NCI-H1105 (cell line): ENCODE results near the gene ARHGAP26.

Experiments
- DNase-seq: peaks from one replicate; lab custom pipeline; 2025; lab: John Stamatoyannopoulos, UW

Gene ARHGAP26

DNA sequence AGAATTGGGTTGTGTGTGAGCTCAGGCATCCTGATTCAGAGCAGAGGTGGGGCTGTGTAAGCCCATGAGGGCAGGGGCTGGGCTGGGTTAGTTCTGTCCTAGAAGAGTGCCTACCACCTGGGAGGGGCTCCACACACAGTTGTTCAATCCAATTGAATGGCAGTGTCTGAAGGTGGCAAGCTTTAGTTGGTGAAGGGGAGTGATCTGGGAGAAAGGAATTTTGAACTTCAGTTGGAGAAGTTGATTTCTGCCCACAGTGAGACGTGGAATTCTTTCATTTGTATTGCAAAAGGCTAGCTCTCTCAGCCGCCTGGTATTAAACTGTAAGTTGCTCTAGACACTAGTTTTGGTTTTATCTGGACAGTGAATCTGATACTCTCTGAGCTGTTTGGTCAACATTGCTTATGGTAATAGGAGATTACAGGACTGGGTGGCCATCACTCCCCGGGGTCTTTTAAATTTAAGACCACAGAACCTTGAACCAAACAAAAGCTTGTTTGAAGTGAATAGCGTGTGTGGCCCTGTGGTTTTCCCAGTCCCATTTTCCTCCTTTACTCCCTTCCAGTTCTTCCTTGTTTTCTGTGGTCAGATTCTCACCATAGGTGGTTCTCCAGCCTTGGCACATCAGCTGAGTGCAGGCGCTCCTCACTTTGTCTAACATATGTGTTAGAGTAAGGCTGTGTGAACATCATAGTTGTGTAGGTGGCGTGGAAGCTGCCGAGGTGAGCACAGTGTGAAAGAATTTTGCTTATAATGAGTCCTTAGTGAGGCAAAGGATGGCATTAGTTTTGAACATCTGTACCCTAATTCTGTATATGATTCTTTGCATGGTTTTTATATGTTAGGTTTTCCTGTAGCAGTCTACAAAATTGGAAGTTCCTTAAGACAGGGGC, 78.0 kb downstream of the ARHGAP26 start:
- DNase-seq, result no peak

- DNase-seq, result no peak
Observed at GRCh38 chr5:142849466-142849865, 79.3 kb downstream of the ARHGAP26 start.

GRCh38 chr5:142849880-142850279, 79.7 kb downstream of the ARHGAP26 start:
- no peak for DNase-seq

GRCh38 chr5:142851731-142852130, 81.6 kb downstream of the ARHGAP26 start:
- DNase-seq, result no peak

GRCh38 chr5:142852416-142853198, 82.4 kb downstream of the ARHGAP26 start:
- DNase-seq, result no peak

DNA sequence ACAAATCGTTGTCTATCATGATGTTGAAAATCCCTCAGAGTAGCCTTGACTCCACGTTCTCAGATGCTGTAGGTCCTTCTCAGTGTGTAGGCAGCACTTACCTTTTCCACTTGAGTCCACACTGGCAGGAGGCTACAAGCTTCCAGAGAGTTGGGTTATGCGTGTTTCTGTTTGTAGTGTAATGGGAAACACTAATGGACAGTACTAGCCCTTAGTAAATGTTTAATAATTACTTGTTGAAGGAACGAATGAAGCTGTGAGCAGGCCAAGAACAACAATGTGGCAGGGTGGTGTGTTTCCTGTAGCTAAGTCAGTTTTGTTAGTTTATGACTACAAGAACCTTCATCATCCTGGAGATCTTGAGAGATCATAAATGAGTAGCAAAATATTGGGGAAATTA, 83.5 kb downstream of the ARHGAP26 start:
- no peak for DNase-seq

DNA sequence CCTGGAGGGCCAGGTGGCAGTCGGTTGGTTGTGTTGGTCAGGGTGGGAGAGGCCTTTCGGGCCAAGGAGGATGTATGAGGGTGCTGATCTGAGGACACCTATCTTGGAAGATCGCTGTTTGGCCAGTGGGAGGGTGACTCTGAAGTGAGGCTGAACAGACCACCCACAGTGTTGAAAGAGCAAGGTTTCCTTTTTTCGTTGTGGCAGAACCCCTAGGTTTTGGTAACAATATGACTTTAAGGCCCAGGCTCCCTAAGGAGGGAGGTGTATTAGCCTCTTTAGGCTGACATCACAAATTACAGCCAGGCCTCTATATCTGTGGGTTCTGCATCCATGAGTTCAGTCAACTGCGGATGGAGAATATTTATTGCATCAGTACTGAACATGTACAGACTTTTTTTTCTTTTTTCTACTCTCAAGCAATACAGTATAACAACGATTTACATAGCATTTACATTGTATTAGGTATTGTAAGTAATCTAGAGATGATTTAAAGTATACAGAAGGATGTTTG, 86.1 kb downstream of the ARHGAP26 start:
- no peak for DNase-seq

- DNase-seq, result no peak
Observed at GRCh38 chr5:142857405-142857804, 87.2 kb downstream of the ARHGAP26 start.

GRCh38 chr5:142859037-142859436, 88.9 kb downstream of the ARHGAP26 start:
- DNase-seq, result no peak

GRCh38 chr5:142860270-142860669, 90.1 kb downstream of the ARHGAP26 start:
- DNase-seq, result no peak

- DNase-seq, result no peak
Observed at GRCh38 chr5:142861011-142861410, 90.8 kb downstream of the ARHGAP26 start.

GRCh38 chr5:142862594-142862993, 92.4 kb downstream of the ARHGAP26 start:
- DNase-seq, result no peak

DNA sequence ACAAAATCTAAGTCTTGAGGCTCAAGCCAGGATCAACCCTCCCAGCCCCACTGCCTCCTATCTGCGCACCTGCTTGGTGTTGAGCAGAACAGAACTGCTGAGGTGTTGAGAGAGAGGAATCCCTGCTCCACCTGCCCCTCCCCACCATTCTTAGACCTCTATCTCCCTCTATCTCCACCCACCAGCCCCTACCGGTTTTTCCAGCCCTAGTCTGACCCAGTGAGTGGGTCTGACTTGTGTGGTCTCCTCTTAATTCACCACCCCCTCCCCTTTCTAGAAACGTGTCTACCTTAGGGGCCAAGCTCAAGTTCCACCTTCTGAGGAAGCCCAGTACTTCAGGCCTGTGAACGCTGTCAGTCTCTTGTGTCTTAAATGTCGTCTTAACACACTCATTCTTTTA, 93.7 kb downstream of the ARHGAP26 start:
- no peak for DNase-seq

DNA sequence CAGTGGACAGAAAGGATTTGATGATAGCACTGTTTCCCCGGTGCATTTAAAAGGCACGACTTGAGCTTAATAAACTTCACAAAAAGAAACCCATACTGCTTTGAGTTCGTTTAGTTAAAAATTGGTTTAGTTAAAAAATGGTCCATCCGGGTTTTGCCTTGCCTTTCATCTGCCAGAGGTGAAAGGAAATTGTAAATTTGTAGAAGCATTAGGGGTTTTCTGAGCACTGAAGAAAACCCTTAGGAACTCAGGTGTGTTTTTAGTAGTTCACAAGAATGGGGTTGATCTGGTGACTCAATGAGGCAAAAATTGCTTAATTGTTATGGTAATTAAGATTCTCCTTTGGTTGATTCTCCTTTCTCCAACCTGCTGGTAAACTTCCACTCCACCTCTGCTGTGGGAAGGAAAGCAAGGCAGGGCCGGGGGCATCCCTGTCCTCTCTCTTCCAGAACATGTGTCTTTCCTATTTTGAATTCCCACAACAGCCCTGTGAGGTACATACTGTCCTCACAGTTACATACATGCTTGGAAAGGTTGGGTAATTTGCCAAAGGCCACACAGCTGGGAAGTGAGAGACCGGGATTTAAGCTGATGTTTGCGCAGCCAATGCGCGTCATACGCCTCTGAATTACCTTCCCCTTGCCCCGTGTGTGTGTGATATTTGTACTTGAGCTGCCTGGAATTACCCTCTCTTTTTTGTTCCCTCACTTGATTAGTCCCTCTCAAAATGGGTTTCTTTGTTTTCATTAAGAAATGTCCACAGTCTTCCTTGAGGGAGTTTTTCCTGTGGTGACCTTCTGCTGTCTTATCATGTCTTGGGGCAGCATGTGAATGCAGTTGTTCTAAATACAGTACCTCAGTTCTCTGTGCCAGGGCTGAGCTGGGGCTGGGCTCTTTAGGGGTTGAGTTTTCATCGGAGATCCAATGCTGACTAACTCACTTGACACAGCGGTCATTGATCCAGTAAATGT, 94.4 kb downstream of the ARHGAP26 start:
- DNase-seq, result no peak

- no peak for DNase-seq
Observed at GRCh38 chr5:142865631-142866030, 95.5 kb downstream of the ARHGAP26 start.

DNA sequence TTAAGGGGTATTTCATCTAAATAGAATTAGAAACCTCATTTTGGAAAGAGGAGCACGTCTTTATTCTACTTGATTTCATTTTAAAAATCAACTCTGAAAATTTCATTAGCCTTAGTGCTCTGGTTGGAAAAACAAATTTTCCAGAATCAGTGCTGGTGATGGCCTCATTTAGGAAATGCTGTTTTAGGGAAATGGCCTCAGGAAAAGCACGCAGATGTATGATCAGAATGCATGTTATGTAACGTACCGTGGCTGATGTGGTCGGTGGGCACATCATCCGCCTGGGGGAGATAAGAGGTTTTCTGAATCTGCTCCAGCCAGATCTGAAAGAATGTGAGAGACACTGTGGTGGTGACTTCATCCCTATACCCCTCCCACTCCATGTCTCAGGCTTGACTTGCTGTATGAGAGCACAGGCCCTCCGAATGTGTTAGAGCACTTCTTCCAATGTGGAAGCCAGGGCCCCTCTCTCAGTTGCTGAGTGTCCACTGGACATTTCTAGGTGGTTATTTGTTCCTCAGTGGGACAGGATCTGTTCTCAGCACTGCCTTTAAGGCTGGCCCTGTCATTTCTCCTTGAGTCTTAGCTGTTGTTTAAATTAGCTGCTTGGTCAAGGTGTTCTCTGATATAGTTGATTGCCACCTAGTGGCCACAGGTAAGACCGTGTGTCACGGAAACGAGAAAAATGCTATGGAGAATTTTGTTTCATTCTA, 96.5 kb downstream of the ARHGAP26 start:
- peak; percentile 47 for DNase-seq

DNA sequence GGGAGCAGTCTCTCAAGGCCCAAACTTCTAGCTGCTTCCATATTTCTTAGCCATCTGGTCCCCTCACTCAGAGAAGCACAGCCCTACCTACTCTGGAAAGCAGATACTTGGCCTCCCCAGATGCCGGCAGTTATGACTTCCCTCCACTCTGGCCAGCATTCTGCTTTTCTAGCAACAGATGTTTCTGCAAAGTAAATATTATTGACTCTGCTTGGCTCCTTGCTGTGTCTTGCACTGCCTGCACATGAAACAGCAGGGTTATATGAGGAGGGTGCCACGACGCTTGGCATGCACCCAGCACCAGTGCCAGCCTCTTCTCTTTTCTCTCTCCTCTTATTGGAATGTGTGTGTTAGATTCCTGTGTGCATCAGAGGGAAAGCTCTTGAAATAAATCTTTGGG, 99.7 kb downstream of the ARHGAP26 start:
- no peak for DNase-seq

GRCh38 chr5:142870532-142871362, 100.6 kb downstream of the ARHGAP26 start:
- DNase-seq, result no peak

GRCh38 chr5:142871363-142872193, 101.4 kb downstream of the ARHGAP26 start:
- DNase-seq, result no peak
